K562 treated with DMSO at 1 percent for 12 hours (cell line): Measurements from ENCODE around the gene ACAA2. TPM values are rescaled to one million over a fixed set of nuclear protein-coding genes. Genes with fewer than 3 reads are reported as not detected.

Experiments
- total RNA-seq: library from RNA; unstranded; fragments of 300-600 nt; gene quantifications from 2 replicates; pipeline ENCODE4 v1.2.3, GENCODE V29; 2022; ENCODE audit not compliant: insufficient read depth

The ACAA2 gene
- 35.0 and 45.7 TPM in 2 replicates for total RNA-seq

GRCh38 chr18:49813319-49814146 is at the start of gene ACAA2:
Gene ACAA2 (minus strand): TSS chr18:49813533. CDS start chr18:49813484, 49 bp downstream.

